ENCODE measurements around the gene PCDHGA12. TPM values are rescaled to one million over a fixed set of nuclear protein-coding genes. Genes with fewer than 3 reads are reported as not detected.

Gene PCDHGA12
- total and polyA plus RNA-seq, 10 donors: 0.02 to 6.3 (median 4.8) TPM

GRCh38 chr5:141419074-141419880 lies 11.0 kb upstream of the PCDHGA12 start:
- 35 to 47% (median 39%) methylated on average over 38 to 74 of the region's 74 CpGs for WGBS, 5 donors
- intact Hi-C loops (cut with DNase I; ENCODE audit: low total_unique reads): loop anchor here (5.0 kb wide), 1 partner anchor 143 kb away; no protein-coding TSS in a partner anchor
- Histone ChIP-seq H3K9me3 (peaks cover 2 to 99% (median 94%) of the 10 kb centered on the region in 8 donors), H3K36me3 (peaks cover 0 to 8% (median 0%) of the 10 kb centered on the region in 6 donors), H3K4me3 (peak overlapping the region in 1 of 8 donors; percentile 27), H3K27ac (no peak overlapping the region), H3K4me1 (peaks cover 0 to 18% (median 3%) of the 10 kb centered on the region in 6 donors), H3K27me3 (replicated peaks in 1 of 7) (peaks cover 0 to 92% (median 47%) of the 10 kb centered on the region in 7 donors)
- TF ChIP-seq CTCF (IDR thresholded peaks at IDR 0.05 in 8 of 11, conservative IDR thresholded peaks at IDR 0.05 in 3 of 11) (no peak), POLR2A (IDR thresholded peaks at IDR 0.05) (no peak), POLR2AphosphoS5 (IDR thresholded peaks at IDR 0.05) (no peak)
- DNase-seq: no peak

- H3K4me3 ChIP-seq: peak within 1 kb of the TSS in 7 of 8 donors; percentile 6 to 67 (median 34)
- H3K4me1 ChIP-seq: peaks cover 0 to 12% (median 3%) of the 10 kb centered on the region in 6 donors
- H3K9me3 ChIP-seq: peaks cover 2 to 100% (median 96%) of the 10 kb centered on the region in 8 donors
- intact Hi-C loops (cut with DNase I; ENCODE audit: low total_unique reads): no loop called here
- peaks cover 0 to 8% (median 0%) of the 10 kb centered on the region in 6 donors for H3K36me3 ChIP-seq
- peaks cover 0 to 89% (median 40%) of the 10 kb centered on the region in 7 donors for H3K27me3 ChIP-seq (replicated peaks in 1 of 7)
- DNase-seq: no peak
- no peak for TF ChIP-seq POLR2AphosphoS5 (IDR thresholded peaks at IDR 0.05)
- peak in 8 of 11 experiments; percentile 17 to 58 (median 52) for TF ChIP-seq CTCF (IDR thresholded peaks at IDR 0.05 in 8 of 11, conservative IDR thresholded peaks at IDR 0.05 in 3 of 11)
- no peak for TF ChIP-seq POLR2A (IDR thresholded peaks at IDR 0.05)
- WGBS, 5 donors: 8 to 10% (median 10%) methylated on average over 42 of the region's 42 CpGs
- no peak within 1 kb of the TSS for H3K27ac ChIP-seq
Observed at GRCh38 chr5:141420855-141421488, 9.3 kb upstream of the PCDHGA12 start, which contains the start of gene PCDHGA11. PCDHGA11 (plus strand) TSS chr5:141421051; CDS start chr5:141421228, 177 bp downstream.

- Histone ChIP-seq H3K9me3 (peaks cover 2 to 100% (median 96%) of the 10 kb centered on the region in 8 donors), H3K27me3 (replicated peaks in 1 of 7) (peaks cover 0 to 89% (median 39%) of the 10 kb centered on the region in 7 donors), H3K36me3 (peaks cover 0 to 8% (median 0%) of the 10 kb centered on the region in 6 donors), H3K4me1 (peaks cover 0 to 12% (median 3%) of the 10 kb centered on the region in 6 donors), H3K27ac (no peak overlapping the region), H3K4me3 (peak overlapping the region in 7 of 8 donors; percentile 6 to 67 (median 34))
- intact Hi-C loops (cut with DNase I; ENCODE audit: low total_unique reads): no loop called here
- no peak for TF ChIP-seq POLR2AphosphoS5 (IDR thresholded peaks at IDR 0.05)
- TF ChIP-seq POLR2A (IDR thresholded peaks at IDR 0.05): no peak
- no peak for TF ChIP-seq CTCF (IDR thresholded peaks at IDR 0.05 in 8 of 11, conservative IDR thresholded peaks at IDR 0.05 in 3 of 11)
- no peak for DNase-seq
- WGBS, 5 donors: 8 to 20% (median 9%) methylated on average over 13 of the region's 13 CpGs
Observed at GRCh38 chr5:141421489-141421855, 8.8 kb upstream of the PCDHGA12 start.
